Stimulated activated CD4-positive, alpha-beta T cell treated with anti-CD3 and anti-CD28 coated beads, Interleukin-4, amount 100 ng/mL, for 48 hours (primary cell): ENCODE results near the gene HSPA1L.

Experiments
- DNase-seq, 2 donors: peaks; one replicate each; pipeline ENCODE4 v3.0.0-alpha.2; 2020; ENCODE audit warnings: low read depth in 2 of 2

The HSPA1L gene

DNA sequence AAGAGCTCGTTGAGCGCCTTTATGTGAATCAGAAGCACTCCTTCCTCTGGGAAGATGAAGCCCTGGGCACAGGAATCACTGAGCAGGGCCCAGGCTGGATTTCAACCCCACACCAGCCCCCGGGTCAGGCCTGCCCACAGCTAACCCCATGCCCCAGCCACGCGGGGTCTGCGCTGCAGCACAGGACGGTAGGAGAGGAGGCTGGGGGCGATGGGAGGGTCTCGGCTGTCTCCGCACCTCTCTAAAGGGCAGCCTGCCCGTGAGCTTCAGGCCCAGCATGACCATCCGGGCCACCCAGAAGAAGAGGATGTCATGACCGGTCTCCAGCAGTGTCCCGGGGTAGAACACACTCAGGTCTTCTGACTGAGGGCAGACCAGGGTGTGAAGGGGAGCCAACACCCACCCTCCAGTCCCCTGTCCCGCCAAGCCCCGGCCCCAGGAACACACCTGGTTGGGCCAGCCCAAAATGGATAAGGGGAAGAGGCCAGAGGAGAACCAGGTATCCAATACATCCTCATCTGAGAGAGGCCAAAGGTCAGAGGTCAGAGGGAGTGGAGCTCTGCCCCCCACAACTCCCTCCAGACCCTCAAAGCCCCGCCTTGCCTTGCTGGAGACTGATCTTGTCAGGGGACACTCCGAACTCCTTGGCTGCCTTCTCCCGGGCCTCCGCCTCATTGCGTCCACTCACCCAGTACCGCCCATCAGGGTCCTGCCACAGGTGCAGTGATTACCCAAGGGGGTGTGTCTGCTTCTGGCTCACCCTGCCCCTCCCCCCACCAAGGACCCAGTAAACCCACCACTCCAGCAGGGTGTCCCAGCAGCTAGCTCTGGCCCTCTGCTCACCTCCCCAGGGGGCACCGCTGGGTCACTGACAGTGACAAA, 33.6 kb downstream of the HSPA1L start:
- no peak for DNase-seq

DNA sequence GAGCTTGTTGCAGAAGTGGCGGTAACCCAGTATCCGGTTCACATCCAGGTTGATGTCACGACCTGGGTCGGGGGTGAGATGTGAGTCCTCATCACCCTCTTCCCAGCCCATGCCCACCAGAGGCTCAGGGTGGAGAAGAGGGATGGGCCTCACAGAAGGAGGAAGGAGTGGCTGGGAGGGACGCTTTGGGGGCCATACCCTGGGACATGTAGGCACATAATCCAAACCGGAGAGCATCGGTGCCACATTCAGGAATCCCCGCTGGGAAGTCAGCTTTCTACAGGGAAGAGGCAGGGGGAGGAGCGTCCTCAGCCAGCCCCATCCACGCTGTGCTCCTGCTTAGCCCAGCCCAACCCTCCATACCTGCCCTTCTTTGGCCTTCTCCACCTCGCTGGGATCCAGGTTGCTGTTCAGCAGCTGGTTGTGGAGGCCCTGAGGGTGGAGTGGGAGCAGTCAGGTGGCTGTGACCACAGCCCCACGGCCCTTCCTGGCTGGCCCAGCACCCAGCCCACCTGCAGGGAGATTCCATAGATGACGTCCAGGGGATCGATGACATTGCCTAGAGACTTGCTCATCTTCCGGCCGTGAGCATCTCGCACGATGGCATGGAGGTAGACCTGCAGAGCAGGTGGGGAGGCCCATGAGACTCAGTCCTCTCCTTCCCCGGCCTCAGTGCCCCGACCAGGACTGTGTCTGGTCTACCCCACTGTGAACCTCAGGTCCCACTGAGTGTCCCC, 34.4 kb downstream of the HSPA1L start:
- no peak for DNase-seq

DNA sequence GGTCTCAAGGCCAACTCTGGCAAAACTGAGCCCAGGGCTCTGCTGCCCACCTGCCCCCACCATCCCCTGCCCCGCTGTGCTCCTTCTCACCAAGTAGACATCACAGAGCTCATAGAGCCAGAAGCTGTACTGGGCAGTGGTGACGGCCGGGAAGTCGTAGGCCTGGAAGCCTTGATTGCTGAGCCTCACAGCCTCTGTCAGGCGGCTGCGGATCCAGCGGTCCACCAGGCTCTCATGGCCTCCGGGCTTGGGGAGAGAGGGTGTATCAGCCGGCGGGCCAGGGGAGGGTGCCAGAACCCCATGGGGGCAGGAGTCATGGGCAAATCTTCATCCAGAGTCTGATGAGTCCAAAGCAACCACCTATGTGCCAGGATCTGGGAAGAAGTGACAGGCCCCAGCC, 35.2 kb downstream of the HSPA1L start:
- no peak for DNase-seq

DNA sequence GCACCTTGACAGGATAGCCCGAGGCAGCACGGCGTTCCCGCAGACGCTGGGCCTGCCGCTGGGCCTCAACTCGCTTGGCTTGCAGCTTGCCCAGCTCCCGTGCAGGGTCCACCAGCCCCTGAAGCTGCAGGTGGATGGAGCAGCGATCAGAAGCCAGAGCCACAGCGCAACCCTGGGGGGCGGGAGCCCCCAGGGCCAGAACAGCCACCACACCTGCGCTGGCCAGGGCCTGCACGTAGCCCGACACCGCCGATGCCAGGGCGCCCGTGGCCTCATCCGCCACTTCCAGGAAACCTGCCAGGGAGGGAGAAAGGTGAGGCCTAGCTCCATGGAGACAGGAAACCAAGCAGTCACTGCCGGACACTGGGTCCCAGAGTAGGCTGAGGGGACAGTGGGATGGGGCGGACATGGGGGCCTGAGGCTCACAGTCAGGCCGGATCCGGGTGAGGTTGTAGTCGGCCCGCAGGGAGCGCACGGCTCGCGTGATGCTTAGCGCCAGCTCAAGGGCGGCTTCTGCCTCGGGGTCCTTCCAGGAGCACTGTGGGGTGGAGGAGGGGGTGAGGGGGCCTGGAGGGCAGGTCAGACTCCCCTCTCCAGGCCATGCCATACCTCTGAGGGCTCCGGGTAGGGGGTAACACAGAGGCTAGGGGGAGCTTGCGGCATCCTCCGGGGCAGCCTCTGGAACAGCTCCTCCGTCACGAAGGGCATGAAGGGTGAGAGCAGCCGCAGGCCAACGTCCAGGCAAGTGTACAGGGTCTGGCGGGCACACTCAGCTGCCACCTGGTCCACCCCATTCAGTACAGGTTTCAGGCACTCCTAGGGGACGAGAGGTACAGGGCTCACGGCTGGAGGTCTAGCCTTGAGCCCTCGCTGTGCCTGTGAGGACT, 35.8 kb downstream of the HSPA1L start:
- DNase-seq = no peak

DNA sequence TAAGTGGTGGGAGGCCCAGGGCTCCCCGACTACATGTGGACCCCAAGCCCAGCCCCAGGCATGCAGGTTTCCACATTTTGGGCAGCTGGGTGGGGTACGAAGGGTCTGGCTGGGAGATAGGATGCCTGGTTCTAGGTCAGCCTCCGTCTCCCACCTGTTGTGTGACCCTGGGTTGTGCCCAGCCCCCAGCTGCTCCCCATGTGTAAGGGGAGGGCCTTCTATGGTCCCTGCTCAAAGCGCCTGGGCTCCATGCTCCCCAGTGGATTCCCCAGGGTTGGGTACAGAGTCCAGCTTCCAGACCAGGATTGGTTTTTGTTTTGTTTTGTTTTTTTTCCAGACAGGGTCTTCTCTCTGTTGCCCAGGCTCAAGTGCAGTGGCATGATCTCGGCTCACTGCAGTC, 36.9 kb downstream of the HSPA1L start:
- no peak for DNase-seq

DNA sequence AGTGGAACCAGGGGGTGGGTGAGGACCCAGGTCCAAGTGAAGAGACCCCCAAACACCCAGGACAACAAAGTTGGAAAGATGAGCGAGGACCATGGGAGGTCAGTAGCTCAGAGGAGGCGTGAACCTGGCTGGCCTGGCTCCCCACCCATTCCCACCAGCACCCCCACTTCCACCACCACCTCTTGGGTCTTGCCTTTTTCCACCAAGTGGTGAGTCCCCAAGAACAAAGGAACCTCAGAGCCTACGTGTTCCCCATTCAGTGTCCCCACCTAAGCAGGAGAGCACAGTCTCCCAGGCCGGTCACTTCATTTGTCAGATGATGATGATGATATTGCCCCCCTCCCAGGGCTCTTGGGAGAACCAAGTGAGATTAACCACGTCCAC, 37.4 kb downstream of the HSPA1L start:
- DNase-seq = no peak

DNA sequence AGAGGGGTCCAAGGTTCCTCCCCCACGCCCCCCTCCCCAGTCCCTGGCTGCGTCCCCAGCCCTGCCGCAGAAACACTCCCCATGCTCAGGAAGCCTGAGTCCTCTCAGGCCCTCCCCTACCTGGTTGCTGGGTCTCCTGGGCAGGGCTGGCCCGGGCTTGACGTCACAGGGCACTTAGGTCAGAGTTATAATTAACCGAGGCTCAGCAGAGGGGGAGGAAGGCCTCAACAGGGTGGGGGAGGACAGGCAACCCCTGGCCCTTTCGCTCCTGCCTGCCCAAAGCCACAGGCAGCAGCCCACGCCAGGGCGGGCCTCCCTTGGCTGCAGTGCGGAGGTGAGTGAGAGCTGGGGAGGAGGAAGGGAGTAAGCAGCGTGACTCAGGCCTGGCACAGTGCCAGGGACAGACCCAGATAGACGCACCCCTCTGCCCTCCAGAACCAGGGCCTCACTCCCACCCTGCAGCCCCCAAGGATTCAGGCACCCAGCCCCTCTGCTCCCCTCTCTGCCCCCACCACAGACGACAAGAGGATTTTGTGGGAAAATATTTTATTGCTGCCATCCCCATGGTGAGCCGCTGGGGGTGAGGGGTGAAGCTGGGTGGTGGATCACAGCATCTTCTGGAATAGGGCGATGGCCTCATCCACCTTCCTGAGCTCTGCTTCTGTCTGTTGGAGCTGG, 38.0 kb downstream of the HSPA1L start, which contains the start of gene VWA7:
Gene VWA7, minus strand, starts transcription at position 340 of the 678 bp plus-strand sequence. CDS start 549 bp downstream, outside the sequence.
- peak; percentile 63 to 69 for DNase-seq

DNA sequence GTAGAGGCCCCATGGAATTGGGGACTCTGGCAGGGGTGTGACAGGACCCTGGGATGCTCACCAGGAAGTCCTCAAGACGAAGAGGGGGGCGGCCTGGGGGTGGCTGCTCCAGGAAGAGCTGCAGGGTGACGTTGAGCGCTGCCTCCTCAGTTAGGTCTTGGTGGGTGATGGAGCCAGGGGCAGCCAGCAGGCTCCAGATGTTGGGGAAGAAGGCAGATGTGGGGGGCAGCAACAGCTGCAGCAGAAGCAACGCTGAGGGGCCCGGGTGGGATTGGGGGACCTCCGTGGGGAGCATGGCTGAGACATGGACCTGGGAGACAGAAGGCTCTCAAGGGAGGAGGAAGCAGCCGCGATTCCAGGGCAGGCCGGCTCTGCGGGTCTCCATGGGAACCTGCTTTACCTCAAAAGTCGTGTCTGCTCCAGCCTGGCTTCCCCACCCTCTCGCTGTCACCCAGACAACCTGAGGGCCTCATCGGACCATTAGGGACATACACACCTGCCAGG, 38.5 kb downstream of the HSPA1L start:
- DNase-seq = no peak

DNA sequence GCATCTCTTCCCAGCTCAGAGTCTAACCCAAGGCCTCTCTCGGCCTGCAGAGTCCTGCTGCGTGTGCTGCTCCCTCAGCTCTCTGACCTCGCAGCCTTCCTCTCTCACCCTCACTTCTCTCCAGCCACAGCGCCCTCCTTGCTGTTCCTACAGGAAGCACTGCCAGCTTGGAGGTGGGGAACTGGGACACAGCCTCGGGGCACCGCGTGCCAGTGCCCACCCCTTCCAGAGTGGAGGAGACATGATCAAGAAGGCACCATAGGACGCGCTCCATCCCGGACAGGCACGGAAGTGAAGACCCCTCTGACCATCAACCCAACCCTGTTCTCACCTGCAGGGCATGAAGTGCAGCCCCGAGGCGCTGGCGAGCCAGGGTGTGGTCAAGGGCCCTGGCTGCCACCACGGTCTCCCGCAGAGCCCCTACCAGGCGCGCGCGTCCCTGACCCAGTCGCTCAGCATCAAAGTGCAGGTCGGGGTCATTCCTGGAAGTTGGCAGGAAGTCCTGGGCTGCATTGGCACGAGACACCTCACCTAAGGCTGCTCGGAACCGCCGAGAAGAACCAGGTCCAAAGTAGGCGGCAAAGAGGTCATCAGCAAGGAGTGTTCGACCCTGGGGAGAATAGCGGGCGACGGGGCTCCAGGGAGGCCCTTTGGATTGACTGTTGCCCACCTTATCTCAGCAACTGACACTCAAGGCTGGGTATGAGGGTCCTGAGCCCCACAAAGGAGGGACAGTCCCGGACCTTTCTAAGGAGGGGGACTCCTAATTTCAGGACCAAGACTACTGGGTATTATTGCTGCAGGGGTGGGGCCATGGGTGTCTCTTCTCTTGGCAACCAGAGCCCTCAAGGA, 39.2 kb downstream of the HSPA1L start:
- no peak for DNase-seq

DNA sequence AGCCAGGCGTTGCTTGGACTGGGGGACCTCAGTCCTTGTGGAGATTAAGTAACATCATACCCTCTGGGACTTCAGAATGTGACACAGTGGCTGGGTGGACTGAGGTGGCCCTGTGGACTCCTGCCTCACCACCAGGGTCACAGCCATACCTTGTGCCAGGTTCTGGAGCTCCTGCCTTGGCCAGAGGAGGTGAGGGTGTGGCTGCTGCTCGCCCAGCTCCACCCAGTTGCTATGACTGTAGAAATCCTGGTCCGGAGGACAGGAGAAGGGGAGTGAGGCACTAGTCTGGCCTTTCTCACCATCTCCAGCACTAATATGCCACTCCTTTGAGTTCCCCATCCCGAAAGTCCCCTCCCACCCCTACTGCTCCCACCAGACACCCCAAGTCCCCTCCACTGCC, 39.9 kb downstream of the HSPA1L start:
- DNase-seq = no peak

DNA sequence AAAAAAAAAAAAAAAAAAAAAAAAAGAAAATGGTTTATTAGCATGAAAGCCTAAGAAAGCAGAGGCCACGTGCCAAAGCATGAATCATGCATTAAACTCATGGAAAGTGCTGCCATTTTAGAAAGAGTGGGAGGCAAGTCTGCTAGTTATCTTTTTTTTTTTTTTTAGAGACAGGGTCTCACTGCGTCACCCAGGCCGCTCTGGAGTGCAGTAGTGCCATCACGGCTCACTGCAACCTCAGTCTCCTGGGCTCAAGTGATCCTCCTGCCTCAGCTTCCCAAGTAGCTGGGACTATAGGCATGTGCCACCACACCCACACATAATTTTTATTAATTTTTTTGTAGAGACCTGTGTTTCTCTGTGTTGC, 43.1 kb downstream of the HSPA1L start:
- DNase-seq = no peak

DNA sequence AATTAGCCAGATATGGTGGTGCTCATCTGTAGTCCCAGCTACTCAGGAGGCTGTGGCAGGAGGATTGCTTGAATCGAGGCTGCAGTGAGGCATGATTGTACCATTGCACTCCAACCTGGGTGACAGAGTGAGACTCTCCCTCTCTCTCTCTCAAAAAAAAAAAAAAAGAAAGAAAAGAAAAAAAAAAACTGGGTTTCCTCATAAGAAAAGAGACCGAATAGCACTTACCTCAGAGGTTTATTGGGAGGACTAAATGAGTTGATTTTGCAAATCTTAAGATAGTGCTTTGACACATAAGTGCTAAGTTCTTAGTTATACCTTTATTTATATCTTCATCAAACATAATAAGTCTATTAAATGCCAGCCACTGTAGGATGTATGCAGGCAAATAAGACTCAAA, 44.2 kb downstream of the HSPA1L start:
- no peak for DNase-seq

DNA sequence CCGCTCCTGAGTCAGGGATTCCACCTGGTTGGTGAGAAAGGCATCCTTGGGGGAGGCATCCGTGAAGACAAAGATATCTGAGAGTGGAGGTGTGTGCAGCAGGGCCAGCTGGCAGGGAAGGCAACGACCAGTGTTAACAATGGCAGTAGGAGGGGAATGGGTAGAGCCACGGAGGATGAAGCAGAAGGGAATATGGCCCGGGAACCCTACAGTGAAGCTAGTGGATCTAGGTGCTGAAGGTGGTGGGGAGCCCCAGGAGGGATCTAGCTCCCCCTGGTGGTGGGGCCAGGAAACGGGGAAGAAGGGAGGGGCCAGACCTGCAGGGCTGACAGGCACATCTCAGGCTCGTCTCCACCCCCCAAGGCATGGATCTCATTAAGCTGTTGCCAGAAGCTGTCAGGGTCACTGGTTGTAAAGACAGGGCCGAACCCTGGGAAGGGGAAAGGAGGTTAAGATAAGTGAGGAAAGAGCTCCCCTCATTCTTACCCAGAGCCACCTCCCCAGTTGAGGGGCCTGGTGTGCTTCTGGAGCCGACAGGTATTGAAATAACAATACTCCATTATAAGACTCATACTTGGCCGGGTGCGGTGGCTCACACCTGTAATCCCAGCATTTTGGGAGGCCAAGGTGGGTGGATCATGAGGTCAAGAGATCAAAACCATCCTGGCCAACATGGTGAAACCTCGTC, 45.3 kb downstream of the HSPA1L start:
- DNase-seq = peak; percentile 75 to 83

DNA sequence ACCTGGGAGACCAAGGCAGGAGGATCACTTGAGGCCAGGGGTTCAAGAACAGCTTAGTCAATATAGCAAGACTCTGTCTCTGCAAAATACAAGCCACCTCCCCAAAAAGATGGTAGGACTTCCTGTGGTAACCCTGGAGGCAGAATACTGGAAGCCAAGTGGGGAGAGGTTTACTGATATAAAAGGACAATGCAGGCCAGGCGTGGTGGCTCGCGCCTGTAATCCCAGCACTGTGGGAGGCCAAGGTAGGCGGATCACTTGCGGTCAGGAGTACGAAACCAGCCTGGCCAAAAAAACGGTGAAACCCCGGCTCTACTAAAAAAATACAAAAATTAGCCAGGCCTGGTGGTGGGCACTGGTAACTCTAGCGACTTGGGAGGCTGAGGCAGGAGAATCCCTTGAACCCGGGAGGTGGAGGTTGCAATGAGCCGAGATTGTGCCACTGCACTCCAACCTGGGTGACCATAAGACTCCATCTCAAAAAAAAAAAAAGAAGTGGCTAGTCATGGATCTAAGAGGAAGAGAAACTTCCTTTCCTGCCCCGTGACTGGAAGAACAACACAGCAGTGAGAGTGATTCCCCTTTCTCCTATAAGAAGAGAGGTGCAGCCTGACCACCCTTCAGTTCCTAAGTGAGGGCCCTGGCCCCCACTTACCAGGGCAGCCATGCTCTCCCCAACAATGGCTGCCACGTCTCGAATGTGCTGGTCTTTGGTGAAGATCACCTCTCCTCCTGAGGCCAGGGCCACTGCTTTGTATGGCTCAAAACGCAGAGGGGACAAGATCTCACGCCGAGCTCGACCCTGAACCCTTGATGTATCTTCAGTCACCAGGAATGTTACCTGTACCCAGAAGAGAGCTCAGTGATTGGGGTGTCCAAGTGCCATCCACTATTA, 46.5 kb downstream of the HSPA1L start:
- DNase-seq = no peak

DNA sequence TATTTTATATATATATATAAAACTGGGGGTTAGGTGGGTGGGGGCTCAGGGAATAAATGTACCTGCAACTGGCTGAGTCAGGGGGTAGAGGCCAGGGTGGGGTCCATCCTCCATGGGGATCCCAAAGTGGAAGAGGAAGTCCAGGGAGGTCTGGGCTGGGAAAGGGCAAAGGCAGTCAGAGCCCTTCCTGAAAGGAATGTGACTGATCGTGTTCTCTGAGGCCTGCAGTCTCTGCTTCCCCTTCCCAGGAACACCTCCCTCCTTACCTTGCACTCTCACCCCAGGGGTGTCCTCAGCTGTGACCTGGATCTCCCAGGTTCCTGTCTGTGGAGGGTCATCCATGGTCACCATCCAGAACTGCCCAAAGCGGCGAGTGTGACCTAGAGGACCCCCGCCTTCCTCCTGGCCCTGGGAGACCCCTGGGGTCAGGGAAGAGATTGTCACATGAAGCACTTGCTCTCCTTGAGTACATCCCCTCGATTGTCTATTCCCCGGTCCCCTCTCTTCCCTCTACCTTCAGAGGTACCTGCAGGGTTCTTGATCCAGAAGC, 47.9 kb downstream of the HSPA1L start:
- no peak for DNase-seq

DNA sequence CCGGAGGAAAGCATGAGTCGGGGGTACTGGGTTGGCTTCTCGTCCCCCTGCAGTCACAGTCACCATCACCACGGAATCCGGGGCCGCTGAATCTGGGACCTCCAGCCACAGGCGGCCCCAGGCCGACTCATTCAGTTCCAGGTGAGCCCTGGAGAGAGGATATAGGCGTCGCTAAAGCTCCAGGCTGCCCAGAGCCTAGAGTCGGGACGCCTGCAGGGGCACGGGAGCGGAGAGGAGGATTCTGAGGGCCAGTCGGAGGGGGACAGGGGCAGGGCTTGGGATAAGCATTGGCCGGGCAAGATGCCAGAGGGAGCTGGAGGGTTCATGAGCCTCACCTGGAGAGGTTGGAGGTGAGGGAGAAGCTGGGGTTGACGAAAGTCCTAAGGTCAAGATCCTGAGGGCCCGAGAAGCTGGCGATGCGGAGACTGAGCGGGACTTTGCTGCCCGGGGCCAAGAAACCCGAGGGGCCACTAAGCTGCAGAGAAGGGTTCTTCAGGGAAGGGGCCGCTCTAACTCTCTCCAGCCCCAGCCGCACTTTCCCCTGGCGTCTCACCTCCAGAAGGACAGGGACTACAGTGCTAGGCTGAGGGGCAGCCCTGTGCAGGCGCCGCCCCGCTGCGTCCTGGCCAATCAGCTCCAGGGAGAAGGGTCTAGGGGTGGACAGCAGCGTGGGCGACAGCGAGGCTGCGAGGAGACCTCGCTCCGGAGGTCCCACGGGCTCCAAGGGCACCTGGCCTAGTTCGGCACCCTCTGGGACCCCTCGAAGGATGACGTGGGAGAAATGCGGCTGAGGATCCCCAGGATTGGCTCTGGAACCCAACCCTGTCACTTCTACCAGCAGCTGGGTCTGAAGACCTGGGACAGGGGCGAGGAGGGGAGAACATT, 48.9 kb downstream of the HSPA1L start:
- no peak for DNase-seq

DNA sequence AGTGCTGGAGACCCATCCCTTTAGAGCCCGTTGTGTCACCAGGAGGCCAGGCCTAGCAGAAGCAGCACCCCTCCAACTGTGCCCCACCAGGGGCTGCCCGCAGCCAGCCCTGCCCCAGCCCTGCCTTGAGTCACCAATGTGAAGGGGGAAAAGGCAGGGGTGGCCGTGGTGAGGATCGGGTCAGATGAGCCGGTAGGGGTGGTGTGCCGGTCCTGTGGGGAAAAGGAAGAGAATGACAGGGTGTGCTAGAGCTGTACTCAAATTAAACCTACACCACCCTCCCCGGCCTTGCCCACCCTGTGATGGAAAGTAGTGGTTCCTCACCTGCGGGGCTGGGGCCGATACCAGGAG, 49.5 kb downstream of the HSPA1L start:
- DNase-seq = no peak

DNA sequence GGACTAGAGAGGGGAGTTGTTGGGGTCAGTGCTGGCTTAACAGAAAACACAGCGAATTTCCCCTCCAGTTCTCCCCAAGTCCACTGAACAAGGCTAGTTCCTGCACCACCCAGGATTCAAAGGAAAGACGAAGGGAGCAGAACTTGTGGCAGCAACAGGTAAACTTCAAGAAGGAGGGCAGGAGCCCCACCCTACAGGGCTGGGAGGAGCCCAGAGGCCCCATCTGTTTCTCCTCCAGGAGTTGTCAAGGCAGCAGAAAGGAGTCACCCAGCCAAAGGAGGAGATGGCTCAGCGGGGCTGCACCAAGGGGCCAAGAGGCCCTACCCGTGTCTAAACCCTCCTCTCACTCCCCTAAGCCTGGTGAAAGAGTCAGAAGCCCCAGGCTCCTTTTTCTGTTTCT, 50.9 kb downstream of the HSPA1L start:
- DNase-seq = no peak
